ENCODE data around the gene CNPY1.
"Not testable (repeated sequence)": the region's sequence is repeated elsewhere in the genome, so short reads cannot be mapped to it uniquely, and the experiment has no call there.

Gene CNPY1

GRCh38 chr7:155567646-155568332 lies 21.4 kb upstream of the CNPY1 start:
- H3K4me3 ChIP-seq (replicated peaks; ENCODE audit: insufficient read depth, low read length), result no peak overlapping the region
- H3K27ac ChIP-seq (replicated peaks), result no peak overlapping the region
- DNase-seq (ENCODE audit: low read depth in 1 of 2, low spot score in 1 of 2), result no peak
- no peaks in the 10 kb centered on the region for H3K27me3 ChIP-seq (ENCODE audit: insufficient read depth, poor library complexity, severe bottlenecking)
- TF ChIP-seq CTCF (IDR thresholded peaks at IDR 0.05; ENCODE audit: insufficient read depth, low read length), result no peak
- no peak for TF ChIP-seq REST (IDR thresholded peaks at IDR 0.05; ENCODE audit: insufficient replicate concordance, low read depth)
- no peak for TF ChIP-seq SPI1 (IDR thresholded peaks at IDR 0.05; ENCODE audit: borderline replicate concordance, low read depth)
- no peak for TF ChIP-seq GABPA (IDR thresholded peaks at IDR 0.05; ENCODE audit: low read depth)
- TF ChIP-seq POLR2AphosphoS5 (IDR thresholded peaks at IDR 0.05; ENCODE audit: low read depth), result no peak

- Histone ChIP-seq H3K27ac (replicated peaks) (no peak overlapping the region), H3K4me3 (replicated peaks; ENCODE audit: insufficient read depth, low read length) (no peak overlapping the region), H3K27me3 (ENCODE audit: insufficient read depth, poor library complexity, severe bottlenecking) (no peaks in the 10 kb centered on the region)
- TF ChIP-seq SPI1 (IDR thresholded peaks at IDR 0.05; ENCODE audit: borderline replicate concordance, low read depth), result no peak
- no peak for DNase-seq (ENCODE audit: low read depth in 1 of 2, low spot score in 1 of 2)
Observed at GRCh38 chr7:155566011-155566836, 19.9 kb upstream of the CNPY1 start.

GRCh38 chr7:155565596-155565995 lies 19.2 kb upstream of the CNPY1 start:
- no peak overlapping the region for H3K4me3 ChIP-seq (replicated peaks; ENCODE audit: insufficient read depth, low read length)
- no peak overlapping the region for H3K27ac ChIP-seq (replicated peaks)
- no peaks in the 10 kb centered on the region for H3K27me3 ChIP-seq (ENCODE audit: insufficient read depth, poor library complexity, severe bottlenecking)
- DNase-seq (ENCODE audit: low read depth in 1 of 2, low spot score in 1 of 2), result no peak
- no peak for TF ChIP-seq SPI1 (IDR thresholded peaks at IDR 0.05; ENCODE audit: borderline replicate concordance, low read depth)
- no peak for TF ChIP-seq POLR2AphosphoS5 (IDR thresholded peaks at IDR 0.05; ENCODE audit: low read depth)
- TF ChIP-seq CTCF (IDR thresholded peaks at IDR 0.05; ENCODE audit: insufficient read depth, low read length), result no peak
- no peak for TF ChIP-seq REST (IDR thresholded peaks at IDR 0.05; ENCODE audit: insufficient replicate concordance, low read depth)
- TF ChIP-seq GABPA (IDR thresholded peaks at IDR 0.05; ENCODE audit: low read depth), result no peak

- not testable (repeated sequence) for H3K4me3 ChIP-seq (replicated peaks; ENCODE audit: insufficient read depth, low read length); H3K27me3 ChIP-seq (ENCODE audit: insufficient read depth, poor library complexity, severe bottlenecking); DNase-seq (ENCODE audit: low read depth in 1 of 2, low spot score in 1 of 2); H3K27ac ChIP-seq (replicated peaks)
Observed at GRCh38 chr7:155562976-155563375, 16.6 kb upstream of the CNPY1 start.
